OCI-LY3 (cell line): ENCODE data around the gene AKIRIN1.
A peak's percentile ranks its signal among the peaks of the same experiment; 100 is the strongest.

Experiments used
- H2AFZ ChIP-seq: fragments of 200-600, 300-600 bp; shearing (Covaris generic); 2 replicates; pipeline ENCODE4 v1.6.0; 2014; ENCODE audit warnings: antibody characterized with exemption, low read depth, low read length
- H3K27ac ChIP-seq: fragments of 200-600, 300-600 bp; sonication (generic); 2 replicates; pipeline ENCODE4 v1.5.1; 2014; ENCODE audit warnings: mild to moderate bottlenecking, low read length, moderate library complexity, mixed read lengths
- H3K27me3 ChIP-seq: fragments of 200-600, 300-600 bp; sonication (generic); 2 replicates; pipeline ENCODE4 v1.6.1; 2014; ENCODE audit warnings: low read depth, low read length, mixed read lengths
- H3K36me3 ChIP-seq: fragments of 200-600, 300-600 bp; sonication (generic); replicated peaks from 2 replicates; pipeline ENCODE3; 2014; ENCODE audit warnings: low read depth, low read length, mixed read lengths
- H3K4me1 ChIP-seq: fragments of 300-600, 200-600 bp; sonication (generic); 2 replicates; pipeline ENCODE4 v1.6.1; 2014; ENCODE audit warnings: low read length, mixed read lengths
- H3K4me2 ChIP-seq: fragments of 200-600, 300-600 bp; sonication (generic); 2 replicates; pipeline ENCODE4 v1.6.1; 2014; ENCODE audit warnings: low read length, mixed read lengths
- H3K4me3 ChIP-seq: fragments of 300-600, 200-600 bp; sonication (generic); 2 replicates; pipeline ENCODE4 v1.5.1; 2014; ENCODE audit warnings: antibody characterized with exemption, mild to moderate bottlenecking, low read length, moderate library complexity
- H3K79me2 ChIP-seq: fragments of 300-600, 200-600 bp; shearing (Covaris generic); 2 replicates; pipeline ENCODE4 v1.6.1; 2014; ENCODE audit warnings: mild to moderate bottlenecking, low read length, mixed read lengths
- H3K9ac ChIP-seq: fragments of 300-600, 200-600 bp; shearing (Covaris generic); 2 replicates; pipeline ENCODE4 v1.6.0; 2014; ENCODE audit warnings: mild to moderate bottlenecking, low read length, moderate library complexity
- H3K9me3 ChIP-seq: fragments of 200-600, 300-600 bp; shearing (Covaris generic); 2 replicates; pipeline ENCODE4 v1.6.1; 2014; ENCODE audit warnings: low read length, mixed read lengths; ENCODE audit not compliant: insufficient read depth
- H4K20me1 ChIP-seq: fragments of 200-600, 300-600 bp; sonication (generic); 2 replicates; pipeline ENCODE4 v1.6.1; 2016; ENCODE audit warnings: low read length, mixed read lengths; ENCODE audit not compliant: insufficient read depth
- EZH2phosphoT487 ChIP-seq: fragments of 200-600 bp; shearing (Covaris generic); IDR thresholded peaks from 2 replicates; pipeline ENCODE4 v1.6.1; 2018; ENCODE audit warnings: antibody characterized with exemption, mixed run types, low read depth
- TF ChIP-seq, protein P1 (sequence below): fragments of 200-600, 300-600 bp; sonication (generic); IDR thresholded peaks from 2 replicates; pipeline ENCODE4 v1.5.1; 2014; ENCODE audit warnings: antibody characterized with exemption, low read length, low read depth

AKIRIN1 gene

DNA sequence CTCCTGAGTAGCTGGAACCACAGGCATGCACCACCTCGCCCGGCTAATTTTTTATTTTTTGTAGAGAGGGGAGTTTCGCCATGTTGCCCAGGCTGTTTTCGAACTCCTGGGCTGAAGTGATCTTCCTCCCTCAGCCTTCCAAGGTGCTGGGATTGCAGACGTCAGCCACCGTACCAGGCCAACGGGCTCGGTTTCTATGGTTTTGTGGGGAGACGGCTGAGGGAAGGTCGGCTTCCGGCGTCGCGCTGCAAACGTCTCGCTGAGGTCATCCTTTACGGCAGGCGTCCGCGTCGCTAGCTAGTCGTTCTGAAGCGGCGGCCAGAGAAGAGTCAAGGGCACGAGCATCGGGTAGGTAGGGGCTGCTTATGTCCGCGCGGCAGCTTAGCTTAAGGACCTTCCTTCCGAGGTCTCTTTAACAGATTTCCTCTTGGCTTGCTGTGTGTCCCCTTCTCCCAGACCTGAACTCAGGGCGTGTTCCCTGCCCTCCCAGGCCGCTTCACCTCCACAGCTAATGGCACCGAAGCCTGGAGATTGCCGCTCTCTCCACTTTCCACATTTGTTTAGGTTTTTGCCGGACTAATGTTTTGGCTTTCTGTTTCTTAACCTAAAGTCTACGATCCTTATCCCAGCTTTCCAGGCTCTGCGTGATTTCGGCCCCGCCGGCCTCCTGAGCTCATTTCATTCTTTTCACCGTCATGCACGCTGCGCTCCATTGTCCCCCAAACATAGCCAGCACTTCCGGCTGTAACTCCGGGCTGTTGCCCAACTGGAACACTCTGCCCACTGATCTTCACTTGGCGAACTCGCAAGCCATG, 35.2 kb downstream of the AKIRIN1 start, which contains the start of gene NDUFS5:
Gene NDUFS5 (plus strand): TSS at position 300 of the 815 bp plus-strand sequence. CDS start 2,375 bp downstream, outside the sequence.
- H3K4me2 ChIP-seq = peak within 1 kb of the TSS; percentile 67
- peaks cover 6% of the 10 kb centered on the region; the same call in 1 of the 2 replicates for H3K4me1 ChIP-seq
- peaks cover 11% of the 10 kb centered on the region for H3K36me3 ChIP-seq
- no peaks in the 10 kb centered on the region for H3K9me3 ChIP-seq
- H3K27me3 ChIP-seq = no peaks in the 10 kb centered on the region
- peak within 1 kb of the TSS; percentile 51 for H2AFZ ChIP-seq
- H3K4me3 ChIP-seq = peak within 1 kb of the TSS; percentile 93
- peak within 1 kb of the TSS; percentile 62 for H3K27ac ChIP-seq
- no peaks in the 10 kb centered on the region for H4K20me1 ChIP-seq
- H3K9ac ChIP-seq = peak within 1 kb of the TSS; percentile 82
- TF ChIP-seq, protein P1, sequence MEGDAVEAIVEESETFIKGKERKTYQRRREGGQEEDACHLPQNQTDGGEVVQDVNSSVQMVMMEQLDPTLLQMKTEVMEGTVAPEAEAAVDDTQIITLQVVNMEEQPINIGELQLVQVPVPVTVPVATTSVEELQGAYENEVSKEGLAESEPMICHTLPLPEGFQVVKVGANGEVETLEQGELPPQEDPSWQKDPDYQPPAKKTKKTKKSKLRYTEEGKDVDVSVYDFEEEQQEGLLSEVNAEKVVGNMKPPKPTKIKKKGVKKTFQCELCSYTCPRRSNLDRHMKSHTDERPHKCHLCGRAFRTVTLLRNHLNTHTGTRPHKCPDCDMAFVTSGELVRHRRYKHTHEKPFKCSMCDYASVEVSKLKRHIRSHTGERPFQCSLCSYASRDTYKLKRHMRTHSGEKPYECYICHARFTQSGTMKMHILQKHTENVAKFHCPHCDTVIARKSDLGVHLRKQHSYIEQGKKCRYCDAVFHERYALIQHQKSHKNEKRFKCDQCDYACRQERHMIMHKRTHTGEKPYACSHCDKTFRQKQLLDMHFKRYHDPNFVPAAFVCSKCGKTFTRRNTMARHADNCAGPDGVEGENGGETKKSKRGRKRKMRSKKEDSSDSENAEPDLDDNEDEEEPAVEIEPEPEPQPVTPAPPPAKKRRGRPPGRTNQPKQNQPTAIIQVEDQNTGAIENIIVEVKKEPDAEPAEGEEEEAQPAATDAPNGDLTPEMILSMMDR = no peak
- no peak for TF ChIP-seq EZH2phosphoT487
- peaks cover 32% of the 10 kb centered on the region for H3K79me2 ChIP-seq

DNA sequence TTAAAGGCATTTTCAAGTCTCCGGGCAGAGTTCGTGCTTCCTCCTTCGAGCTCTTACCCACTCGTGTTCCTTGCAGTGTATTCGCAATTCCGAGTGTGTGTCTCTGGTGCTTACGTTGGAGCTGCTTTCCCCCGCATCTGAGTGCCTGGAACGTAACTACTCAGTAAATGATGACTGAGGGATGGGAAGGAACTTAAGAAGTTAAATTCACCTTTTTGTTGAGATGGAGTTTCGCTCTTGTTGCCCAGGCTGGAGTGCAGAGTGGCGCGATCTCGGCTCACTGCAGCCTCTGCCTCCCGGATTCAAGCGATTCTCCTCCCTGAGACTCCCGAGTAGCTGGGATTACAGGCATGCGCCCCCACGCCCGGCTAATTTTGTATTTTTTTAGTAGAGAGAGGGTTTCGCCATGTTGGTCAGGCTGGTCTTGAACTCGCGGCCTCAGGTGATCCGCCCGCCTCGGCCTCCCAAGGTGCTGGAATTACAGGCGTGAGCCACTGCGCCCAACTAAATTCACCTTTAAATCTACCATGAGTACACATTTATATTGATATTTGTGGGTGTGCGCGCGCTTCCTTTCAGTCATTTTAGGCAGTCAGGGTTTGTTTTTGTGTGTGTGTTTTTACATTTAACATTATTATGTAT, 35.9 kb downstream of the AKIRIN1 start:
- no peak for TF ChIP-seq EZH2phosphoT487
- TF ChIP-seq, protein P1 = no peak
- Histone ChIP-seq H3K9me3 (no peaks in the 10 kb centered on the region), H2AFZ (peak overlapping the region; percentile 51)

DNA sequence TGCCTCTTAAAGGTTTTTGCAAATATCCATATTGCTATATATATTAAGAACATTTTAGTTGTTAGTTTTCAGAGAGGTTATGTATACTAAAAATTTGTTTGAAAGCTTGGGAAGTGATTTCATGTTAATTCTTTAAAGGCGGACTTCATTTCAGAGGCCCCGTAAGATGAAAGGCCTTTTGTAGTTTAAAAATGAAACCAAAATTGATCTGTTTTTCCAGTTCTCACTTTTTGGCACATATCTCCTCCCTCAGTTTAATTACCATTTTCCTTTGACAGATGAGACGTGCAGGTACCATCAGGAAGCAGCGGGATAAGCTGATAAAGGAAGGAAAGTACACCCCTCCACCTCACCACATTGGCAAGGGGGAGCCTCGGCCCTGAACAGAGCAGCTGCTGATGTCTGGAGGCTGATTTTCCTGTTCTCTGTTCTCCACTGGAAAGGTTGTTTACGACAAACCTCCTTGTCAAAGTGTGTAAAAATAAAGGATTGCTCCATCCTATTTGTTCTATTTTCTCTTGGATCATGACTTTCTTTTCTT, 43.1 kb downstream of the AKIRIN1 start:
- Histone ChIP-seq H4K20me1 (no peaks in the 10 kb centered on the region), H3K4me1 (no peaks in the 10 kb centered on the region), H3K4me3 (no peak overlapping the region), H3K79me2 (peaks cover 18% of the 10 kb centered on the region), H3K27ac (no peak overlapping the region), H3K9me3 (no peaks in the 10 kb centered on the region), H3K36me3 (peaks cover 23% of the 10 kb centered on the region), H3K4me2 (no peak overlapping the region), H3K27me3 (no peaks in the 10 kb centered on the region), H3K9ac (no peak overlapping the region), H2AFZ (no peak overlapping the region)
- no peak for TF ChIP-seq EZH2phosphoT487
- TF ChIP-seq, protein P1 = no peak

More for the DNA sequence above, 35.9 kb downstream of the AKIRIN1 start:
- Histone ChIP-seq H3K27ac (peak overlapping the region; percentile 62), H3K4me3 (peak overlapping the region; percentile 93), H3K4me2 (peak overlapping the region; percentile 67), H3K27me3 (no peaks in the 10 kb centered on the region), H3K9ac (peak overlapping the region; percentile 82), H4K20me1 (no peaks in the 10 kb centered on the region), H3K4me1 (peaks cover 6% of the 10 kb centered on the region; the same call in 1 of the 2 replicates), H3K79me2 (peaks cover 37% of the 10 kb centered on the region), H3K36me3 (peaks cover 16% of the 10 kb centered on the region)

DNA sequence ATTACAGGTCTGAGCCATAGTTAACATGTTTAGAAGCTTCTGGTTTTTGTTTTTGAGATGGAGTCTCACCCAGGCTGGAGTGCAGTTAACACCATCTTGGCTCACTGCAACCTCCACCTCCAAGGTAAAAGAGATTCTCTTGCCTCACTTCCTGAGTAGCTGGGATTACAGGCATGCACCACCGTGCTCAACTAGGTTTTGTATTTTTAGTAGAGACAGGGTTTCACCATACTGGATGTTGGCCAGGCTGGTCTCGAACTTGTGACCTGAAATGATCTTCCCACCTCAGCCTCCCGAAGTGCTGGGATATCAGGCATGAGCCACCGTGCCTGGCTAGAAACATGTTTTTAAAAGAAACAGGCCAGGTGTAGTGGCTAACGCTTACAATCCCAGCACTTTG, 45.6 kb downstream of the AKIRIN1 start:
- Histone ChIP-seq H3K27ac (no peak overlapping the region), H3K4me3 (no peak overlapping the region), H3K4me2 (no peak overlapping the region), H3K9ac (no peak overlapping the region), H3K36me3 (peaks cover 15% of the 10 kb centered on the region), H3K79me2 (0 out of 2 replicates have a peak, but pooled peaks cover 8% of the 10 kb centered on the region), H3K9me3 (no peaks in the 10 kb centered on the region), H3K27me3 (no peaks in the 10 kb centered on the region), H3K4me1 (no peaks in the 10 kb centered on the region), H2AFZ (no peak overlapping the region), H4K20me1 (no peaks in the 10 kb centered on the region)
- TF ChIP-seq, protein P1 = no peak
